Heart left ventricle (tissue), 16 donors: ENCODE data around the gene ANO4. TPM values are rescaled to one million over a fixed set of nuclear protein-coding genes. Genes with fewer than 3 reads are reported as not detected.

Experiments
- ATAC-seq, 4 donors: fragments of 200-7000 bp; cut with Tn5 transposase; one replicate each; pipeline ENCODE4 v1.9.1; 2020 to 2022; ENCODE audit warnings: moderate library complexity in 4 of 4, mild to moderate bottlenecking in 3 of 4, moderate number of reproducible peaks in 1 of 4
- DNase-seq, 5 donors: peaks; one replicate each; pipeline ENCODE4 v3.0.0-alpha.2; 2020
- H3K27ac ChIP-seq, 12 donors: fragments of 200-600 bp; sonication (generic) in 4 of 12; one replicate each; pipeline versions ENCODE4 v1.5.0 to v1.8.0; 2016 to 2022; ENCODE audit warnings: mild to moderate bottlenecking in 2 of 12
- H3K27me3 ChIP-seq, 9 donors: fragments of 200-600 bp; sonication (generic) in 2 of 9; one replicate each; pipeline versions ENCODE4 v1.5.1 to v1.8.0; 2016 to 2022; ENCODE audit warnings: mild to moderate bottlenecking in 3 of 9
- H3K36me3 ChIP-seq, 9 donors: fragments of 200-600 bp; sonication (generic) in 2 of 9; one replicate each; pipeline versions ENCODE4 v1.5.0 to v1.8.0; 2018 to 2022; ENCODE audit warnings: mild to moderate bottlenecking in 2 of 9
- H3K4me1 ChIP-seq, 12 donors: fragments of 200-600 bp; sonication (generic) in 4 of 12; one replicate each; pipeline versions ENCODE4 v1.5.0 to v1.8.0; 2016 to 2022; ENCODE audit warnings: mild to moderate bottlenecking in 3 of 12
- H3K4me3 ChIP-seq, 12 donors: fragments of 200-600 bp; sonication (generic) in 4 of 12; one replicate each; pipeline versions ENCODE4 v1.5.0 to v1.8.0; 2017 to 2022; ENCODE audit warnings: mild to moderate bottlenecking in 9 of 12, moderate library complexity in 4 of 12
- H3K9me3 ChIP-seq, 12 donors: fragments of 200-600 bp; sonication (generic) in 4 of 12; one replicate each; pipeline versions ENCODE4 v1.5.0 to v1.8.0; 2016 to 2022; ENCODE audit warnings: mild to moderate bottlenecking in 1 of 12
- POLR2A ChIP-seq, 2 donors: fragments of 450-650 bp; IDR thresholded peaks; one replicate each; pipeline ENCODE4 v1.6.1; 2017; ENCODE audit warnings: antibody characterized with exemption in 2 of 2, mild to moderate bottlenecking in 2 of 2, moderate library complexity in 2 of 2
- WGBS, 4 donors: extraction: QIAGEN DNeasy Blood & Tissue Kit in 2 of 4; methylation state at CpG; one replicate each; pipeline versions ENCODE4 v1.1.5 to v1.1.7; 2013 to 2018; 5-methylcytosine and 5-hydroxymethylcytosine counted together
- intact Hi-C, 10 donors: fragments of 100-400 bp; cut with DNase I; formaldehyde crosslinking; loops; one replicate each; pipeline versions ENCODE4 v1.11.1 to v1.14.2; 2022
- polyA plus RNA-seq, 2 donors: library from polyadenylated mRNA; stranded (reverse); fragments of 200-250 nt; gene quantifications; one replicate each; pipeline ENCODE4 v1.2.3, GENCODE V29; 2013
- total RNA-seq, 9 donors: library from RNA; depleted of rRNA in 2 of 9; stranded (reverse); fragments of >200 nt in 2 of 9; fragmentation: NEBNext Ultra II Directional in 3 of 9; extraction: Animal tissue kit (Norgen Biotek cat#: 25700) in 3 of 9; gene quantifications; one replicate each; pipeline versions ENCODE4 v1.1.0 to v1.2.4, GENCODE V29; 2016 to 2023
- TF ChIP-seq, protein P1 (sequence below), 12 donors: fragments of 200-600 bp; sonication (generic) in 4 of 12; IDR thresholded peaks; one replicate each; pipeline versions ENCODE4 v1.5.0 to v1.8.0; 2018 to 2022; ENCODE audit warnings: antibody characterized with exemption in 12 of 12, mild to moderate bottlenecking in 5 of 12
- donor health status: ischemic (EF 13 %, LVEDD 7.1; RV severe dilation, severe dysfunction).
- donor health status: healthy with polysubstance abuse.
- donor health status: DM: no; HTN: yes; CAD: no.
- donor health status: DM: no; HTN: no; CAD: no.
- donor health status: ischemic (EF 25% LVEDD 6.9; RV normal size, moderate dysfunction).
- donor health status: ischemic (EF 25% LVEDD 5.7; RV mildly dilated, moderate dysfunction).
- donor health status: healthy.
- donor health status: DM: yes; HTN: yes; CAD: no.
- donor health status: ischemic (EF 35%, LVEDD 5.7; RV mildly dilated, moderate dysfunction).
- donor health status: nonischemic (EF 11% LVEDD 7.7; RV severe dilation, severe dysfunction).
- donor health status: DM: yes; HTN: yes; CAD: no.
- donor health status: PGD.
- donor health status: ischemic (EF 29% LVEDD 5.4; RV normal size, mild dysfunction).
- donor health status: nonischemic (EF 23%, LVEDD 6.1; RV moderate dilation, normal function).

ANO4 gene
- total and polyA plus RNA-seq, 11 donors = 0.05 to 0.50 (median 0.12) TPM; not detected in 6

DNA sequence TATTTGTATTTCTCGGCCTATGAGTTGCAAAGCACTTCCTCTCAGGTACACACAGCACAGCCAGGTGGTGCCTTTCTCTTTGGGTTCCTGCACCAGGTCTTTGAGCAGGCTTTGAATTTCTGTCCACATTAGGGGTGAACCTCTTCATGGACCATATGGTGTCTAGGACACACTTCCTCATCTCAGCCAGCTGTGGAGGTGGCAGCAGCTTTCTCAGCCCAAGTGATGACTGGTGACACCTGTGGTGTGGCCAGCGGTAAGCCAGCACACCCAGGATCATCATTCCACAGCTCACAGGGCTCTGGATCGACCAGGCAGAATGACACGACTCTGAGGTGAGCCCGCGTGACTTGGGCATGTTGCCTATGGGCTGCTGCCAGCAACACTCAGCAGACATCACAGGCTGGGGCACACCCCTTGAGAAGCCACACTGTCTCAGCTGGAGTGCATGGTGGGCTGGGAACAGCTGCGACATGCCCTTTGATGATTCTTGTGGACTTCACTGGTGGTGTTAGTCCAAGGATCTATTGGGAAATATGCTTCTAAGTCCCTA lies 378.7 kb downstream of the ANO4 start:
- no peak for TF ChIP-seq POLR2A (IDR thresholded peaks at IDR 0.05)
- TF ChIP-seq, protein P1, sequence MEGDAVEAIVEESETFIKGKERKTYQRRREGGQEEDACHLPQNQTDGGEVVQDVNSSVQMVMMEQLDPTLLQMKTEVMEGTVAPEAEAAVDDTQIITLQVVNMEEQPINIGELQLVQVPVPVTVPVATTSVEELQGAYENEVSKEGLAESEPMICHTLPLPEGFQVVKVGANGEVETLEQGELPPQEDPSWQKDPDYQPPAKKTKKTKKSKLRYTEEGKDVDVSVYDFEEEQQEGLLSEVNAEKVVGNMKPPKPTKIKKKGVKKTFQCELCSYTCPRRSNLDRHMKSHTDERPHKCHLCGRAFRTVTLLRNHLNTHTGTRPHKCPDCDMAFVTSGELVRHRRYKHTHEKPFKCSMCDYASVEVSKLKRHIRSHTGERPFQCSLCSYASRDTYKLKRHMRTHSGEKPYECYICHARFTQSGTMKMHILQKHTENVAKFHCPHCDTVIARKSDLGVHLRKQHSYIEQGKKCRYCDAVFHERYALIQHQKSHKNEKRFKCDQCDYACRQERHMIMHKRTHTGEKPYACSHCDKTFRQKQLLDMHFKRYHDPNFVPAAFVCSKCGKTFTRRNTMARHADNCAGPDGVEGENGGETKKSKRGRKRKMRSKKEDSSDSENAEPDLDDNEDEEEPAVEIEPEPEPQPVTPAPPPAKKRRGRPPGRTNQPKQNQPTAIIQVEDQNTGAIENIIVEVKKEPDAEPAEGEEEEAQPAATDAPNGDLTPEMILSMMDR (IDR thresholded peaks at IDR 0.05) = no peak
- ATAC-seq = no peak
- intact Hi-C loops = no loop called here
- H3K27ac ChIP-seq = no peak overlapping the region
- no peak overlapping the region for H3K4me3 ChIP-seq
- DNase-seq = no peak
- H3K27me3 ChIP-seq = no peaks in the 10 kb centered on the region
- peaks cover 0 to 10% (median 0%) of the 10 kb centered on the region in 12 donors for H3K9me3 ChIP-seq
- WGBS, 4 donors = 53 to 71% (median 65%) methylated on average over 2 to 7 of the region's 7 CpGs
- no peaks in the 10 kb centered on the region for H3K4me1 ChIP-seq
- no peaks in the 10 kb centered on the region for H3K36me3 ChIP-seq

DNA sequence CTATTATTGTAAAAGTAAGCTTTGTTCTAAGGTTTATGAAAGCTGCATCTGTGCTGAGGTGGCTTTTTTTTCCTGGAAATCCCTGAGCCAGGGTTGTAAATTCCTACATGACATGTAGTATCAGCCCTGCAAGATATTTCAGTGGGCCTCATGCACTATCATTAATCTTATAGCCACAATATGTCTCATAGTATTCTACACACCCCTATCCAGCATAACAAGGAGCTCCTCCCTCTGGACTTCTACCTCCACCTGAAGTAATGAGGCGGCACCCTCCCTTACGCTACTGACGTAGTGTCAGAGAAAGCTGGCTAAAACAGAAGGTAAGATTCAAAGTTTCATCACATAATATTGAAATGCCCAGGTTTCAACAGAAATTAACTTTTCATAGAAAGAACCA lies 380.0 kb downstream of the ANO4 start:
- WGBS, 4 donors = 59 to 87% (median 78%) methylated on average over 3 of the region's 3 CpGs
- ATAC-seq (no peak), DNase-seq (no peak)
- TF ChIP-seq POLR2A (IDR thresholded peaks at IDR 0.05) = no peak
- TF ChIP-seq, protein P1 (IDR thresholded peaks at IDR 0.05) = no peak
- Histone ChIP-seq H3K27ac (no peak overlapping the region), H3K4me3 (no peak overlapping the region), H3K9me3 (peaks cover 0 to 10% (median 0%) of the 10 kb centered on the region in 12 donors), H3K27me3 (no peaks in the 10 kb centered on the region), H3K4me1 (no peaks in the 10 kb centered on the region), H3K36me3 (no peaks in the 10 kb centered on the region)
- intact Hi-C loops = no loop called here

Other genes with a start within 250 kb of the ANO4 start
- 10 to 100 TPM in 1 of 9 donors, 1 to 10 TPM in 7, under 1 TPM in 1; 0.93 to 13.2 (median 2.0) TPM for gene GAS2L3, start 221.1 kb upstream of the ANO4 start, total RNA-seq
- gene GAS2L3, start 221.1 kb upstream of the ANO4 start, polyA plus RNA-seq = under 1 TPM; 0.47 to 0.53 TPM